ENCODE results near the gene TNIK.

DNA sequence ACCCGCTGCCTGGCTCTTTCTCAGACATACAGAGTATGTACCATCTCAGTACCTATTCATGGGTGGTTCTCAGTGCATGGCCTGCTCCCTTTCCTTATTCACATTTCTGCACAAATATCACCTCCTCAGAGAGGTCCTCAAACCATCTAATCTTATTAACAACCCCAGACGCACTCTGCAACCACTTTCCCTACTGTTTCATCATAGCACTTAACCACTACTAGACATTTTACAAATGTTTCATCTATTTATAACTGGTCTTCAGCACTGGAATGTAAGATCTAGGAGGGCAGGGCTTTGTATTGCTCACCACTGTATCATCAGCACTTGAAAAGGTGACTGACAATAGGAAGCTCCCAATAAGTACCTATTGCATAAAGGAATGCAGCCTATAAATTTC is 45.1 kb downstream of the TNIK start:
- TF ChIP-seq, protein P1, sequence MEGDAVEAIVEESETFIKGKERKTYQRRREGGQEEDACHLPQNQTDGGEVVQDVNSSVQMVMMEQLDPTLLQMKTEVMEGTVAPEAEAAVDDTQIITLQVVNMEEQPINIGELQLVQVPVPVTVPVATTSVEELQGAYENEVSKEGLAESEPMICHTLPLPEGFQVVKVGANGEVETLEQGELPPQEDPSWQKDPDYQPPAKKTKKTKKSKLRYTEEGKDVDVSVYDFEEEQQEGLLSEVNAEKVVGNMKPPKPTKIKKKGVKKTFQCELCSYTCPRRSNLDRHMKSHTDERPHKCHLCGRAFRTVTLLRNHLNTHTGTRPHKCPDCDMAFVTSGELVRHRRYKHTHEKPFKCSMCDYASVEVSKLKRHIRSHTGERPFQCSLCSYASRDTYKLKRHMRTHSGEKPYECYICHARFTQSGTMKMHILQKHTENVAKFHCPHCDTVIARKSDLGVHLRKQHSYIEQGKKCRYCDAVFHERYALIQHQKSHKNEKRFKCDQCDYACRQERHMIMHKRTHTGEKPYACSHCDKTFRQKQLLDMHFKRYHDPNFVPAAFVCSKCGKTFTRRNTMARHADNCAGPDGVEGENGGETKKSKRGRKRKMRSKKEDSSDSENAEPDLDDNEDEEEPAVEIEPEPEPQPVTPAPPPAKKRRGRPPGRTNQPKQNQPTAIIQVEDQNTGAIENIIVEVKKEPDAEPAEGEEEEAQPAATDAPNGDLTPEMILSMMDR (IDR thresholded peaks at IDR 0.05), result no peak
- TF ChIP-seq, protein P2, sequence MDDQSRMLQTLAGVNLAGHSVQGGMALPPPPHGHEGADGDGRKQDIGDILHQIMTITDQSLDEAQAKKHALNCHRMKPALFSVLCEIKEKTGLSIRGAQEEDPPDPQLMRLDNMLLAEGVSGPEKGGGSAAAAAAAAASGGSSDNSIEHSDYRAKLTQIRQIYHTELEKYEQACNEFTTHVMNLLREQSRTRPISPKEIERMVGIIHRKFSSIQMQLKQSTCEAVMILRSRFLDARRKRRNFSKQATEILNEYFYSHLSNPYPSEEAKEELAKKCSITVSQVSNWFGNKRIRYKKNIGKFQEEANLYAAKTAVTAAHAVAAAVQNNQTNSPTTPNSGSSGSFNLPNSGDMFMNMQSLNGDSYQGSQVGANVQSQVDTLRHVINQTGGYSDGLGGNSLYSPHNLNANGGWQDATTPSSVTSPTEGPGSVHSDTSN (IDR thresholded peaks at IDR 0.05), result no peak
